ENCODE results near the gene LAYN.

GRCh38 chr11:111539426-111540113, 950 bp upstream of the LAYN start:
- no peak for TF ChIP-seq CTCF (IDR thresholded peaks at IDR 0.05)
- TF ChIP-seq POLR2A (IDR thresholded peaks at IDR 0.05), result no peak
